UCSD-AML1 (cell line): ENCODE measurements around the gene KRTAP9-3.
"Not testable (repeated sequence)": the region's sequence is repeated elsewhere in the genome, so short reads cannot be mapped to it uniquely, and the experiment has no call there.

ENCODE experiments used
- DNase-seq: peaks from one replicate; lab custom pipeline; 2025; ENCODE audit not compliant: unreplicated experiment; lab: John Stamatoyannopoulos, UW

Gene KRTAP9-3

GRCh38 chr17:41249637-41250240 lies 17.5 kb downstream of the KRTAP9-3 start, which contains the start of gene KRTAP9-4:
TSS of gene KRTAP9-4 (plus strand) at chr17:41249687. CDS start at chr17:41249721, 34 bp downstream.
- DNase-seq = not testable (repeated sequence)

GRCh38 chr17:41251261-41251660 lies 19.0 kb downstream of the KRTAP9-3 start:
- DNase-seq = no peak

- DNase-seq = no peak
Measured at GRCh38 chr17:41254861-41255260, 22.6 kb downstream of the KRTAP9-3 start.

- not testable (repeated sequence) for DNase-seq
Measured at GRCh38 chr17:41255381-41256290, 23.4 kb downstream of the KRTAP9-3 start, which contains the start of gene KRTAP9-9. TSS of gene KRTAP9-9 (plus strand) at chr17:41255384.

GRCh38 chr17:41256291-41256685 lies 24.0 kb downstream of the KRTAP9-3 start:
- DNase-seq = no peak

GRCh38 chr17:41258406-41258805 lies 26.2 kb downstream of the KRTAP9-3 start:
- no peak for DNase-seq

GRCh38 chr17:41263212-41263611 lies 31.0 kb downstream of the KRTAP9-3 start:
- DNase-seq = no peak

- DNase-seq = no peak
Measured at GRCh38 chr17:41264599-41264998, 32.4 kb downstream of the KRTAP9-3 start.

GRCh38 chr17:41265078-41265477 lies 32.8 kb downstream of the KRTAP9-3 start, which contains the start of gene KRTAP9-6:
TSS of gene KRTAP9-6 (plus strand) at chr17:41265378. CDS start at chr17:41265378, 0 bp downstream.
- DNase-seq = no peak

- DNase-seq = no peak
Measured at GRCh38 chr17:41267711-41268110, 35.5 kb downstream of the KRTAP9-3 start.

GRCh38 chr17:41271323-41271722 lies 39.1 kb downstream of the KRTAP9-3 start:
- not testable (repeated sequence) for DNase-seq

- no peak for DNase-seq
Measured at GRCh38 chr17:41271858-41272257, 39.6 kb downstream of the KRTAP9-3 start.

GRCh38 chr17:41275648-41276190 lies 43.5 kb downstream of the KRTAP9-3 start, which contains the start of gene KRTAP9-7:
TSS of gene KRTAP9-7 (plus strand) at chr17:41275698. CDS start at chr17:41275698, 0 bp downstream.
- not testable (repeated sequence) for DNase-seq

GRCh38 chr17:41278176-41278955 lies 46.1 kb downstream of the KRTAP9-3 start:
- DNase-seq = no peak
